SH-SY5Y (cell line): ENCODE data around the gene TGIF1.

Experiments used
- GATA2 ChIP-seq: IDR thresholded peaks from 2 replicates; pipeline ENCODE4 v1.6.1; 2011; ENCODE audit warnings: mild to moderate bottlenecking, low read depth, low read length
- GATA3 ChIP-seq: IDR thresholded peaks from 2 replicates; pipeline ENCODE4 v1.6.1; 2011; ENCODE audit warnings: low read depth, mild to moderate bottlenecking, low read length, moderate library complexity

GRCh38 chr18:3486512-3486911 is 36.5 kb downstream of the TGIF1 start:
- TF ChIP-seq GATA3 (no peak), GATA2 (no peak)
